ENCODE results near the gene EFS. TPM values are rescaled to one million over a fixed set of nuclear protein-coding genes. Genes with fewer than 3 reads are reported as not detected.

The EFS gene
- total RNA-seq, 1 experiment from 2014 or later: not detected

- in situ Hi-C loops (cut with HindIII; ENCODE audit: low pct_unique_long_range_greater_than_20kb, low sequenced_read_pairs) (no loop called here), intact Hi-C loops (cut with micrococcal nuclease; ENCODE audit: unreplicated experiment) (no loop called here)
- no peak overlapping the region for H3K27ac ChIP-seq (ENCODE audit: low read length)
- POLR2A ChIA-PET: no interaction called here
- ATAC-seq (no peak), DNase-seq (ENCODE audit: low read depth, low spot score) (no peak)
- no peaks in the 10 kb centered on the region for H3K36me3 ChIP-seq (ENCODE audit: control insufficient read depth, insufficient read depth, low read length)
- CTCF ChIA-PET: no interaction called here
- no peak for TF ChIP-seq REST (IDR thresholded peaks at IDR 0.05; ENCODE audit: insufficient read depth in 1 of 2, low read depth in 2 of 2, low read length in 1 of 2)
- TF ChIP-seq CTCF (IDR thresholded peaks at IDR 0.05): no peak
- TF ChIP-seq TCF7L2 (IDR thresholded peaks at IDR 0.05; ENCODE audit: low read depth, low read length): no peak
- no peak for TF ChIP-seq SIN3A (IDR thresholded peaks at IDR 0.05; ENCODE audit: borderline replicate concordance, insufficient read depth, low read depth, low read length)
- TF ChIP-seq POLR2AphosphoS5 (IDR thresholded peaks at IDR 0.05; ENCODE audit: low read depth, low read length): no peak
- no TSS peak for BruUV-seq (replicated peaks)
- H3K4me1 ChIP-seq (ENCODE audit: control insufficient read depth, insufficient read depth, low read length): no peaks in the 10 kb centered on the region
- no peaks in the 10 kb centered on the region for H3K9me3 ChIP-seq (ENCODE audit: control insufficient read depth, insufficient read depth, low read depth, low read length)
- H3K27me3 ChIP-seq (ENCODE audit: control insufficient read depth, insufficient read depth, low read length): peaks cover 11% of the 10 kb centered on the region
- H3K4me3 ChIP-seq (ENCODE audit: low read depth in 2 of 2, low read length in 2 of 2): no peak overlapping the region
These were observed 7.7 kb downstream of the EFS start for GRCh38 chr14:23357261-23357660.

DNA sequence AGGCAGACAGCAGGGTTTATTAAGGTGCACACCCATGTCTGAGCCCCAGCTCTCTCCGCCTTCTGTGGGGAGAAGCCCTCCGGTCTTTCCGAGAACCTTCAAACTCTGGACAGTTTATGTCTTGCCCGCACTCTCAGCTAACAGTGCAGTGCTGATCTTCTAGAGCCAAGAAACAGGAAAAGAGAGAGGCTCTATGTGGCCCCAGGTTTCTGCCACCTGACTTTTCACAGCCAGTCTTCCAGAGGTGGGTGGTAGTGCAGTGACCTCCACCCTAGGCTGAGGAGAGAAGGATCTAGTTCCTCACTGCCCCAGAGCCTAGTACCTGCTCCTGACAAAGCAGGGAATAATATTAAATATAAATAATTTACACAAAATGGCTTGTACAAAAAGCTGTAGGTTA, 8.3 kb downstream of the EFS start:
- DNase-seq (ENCODE audit: low read depth, low spot score): no peak
- Histone ChIP-seq H3K9me3 (ENCODE audit: control insufficient read depth, insufficient read depth, low read depth, low read length) (no peaks in the 10 kb centered on the region), H3K27me3 (ENCODE audit: control insufficient read depth, insufficient read depth, low read length) (peaks cover 11% of the 10 kb centered on the region), H3K27ac (ENCODE audit: low read length) (no peak overlapping the region), H3K4me1 (ENCODE audit: control insufficient read depth, insufficient read depth, low read length) (no peaks in the 10 kb centered on the region), H3K4me3 (ENCODE audit: low read depth in 2 of 2, low read length in 2 of 2) (no peak overlapping the region), H3K36me3 (ENCODE audit: control insufficient read depth, insufficient read depth, low read length) (no peaks in the 10 kb centered on the region)
- POLR2A ChIA-PET: no interaction called here
- TF ChIP-seq CTCF (IDR thresholded peaks at IDR 0.05) (no peak), REST (IDR thresholded peaks at IDR 0.05; ENCODE audit: insufficient read depth in 1 of 2, low read depth in 2 of 2, low read length in 1 of 2) (no peak), POLR2AphosphoS5 (IDR thresholded peaks at IDR 0.05; ENCODE audit: low read depth, low read length) (no peak), TCF7L2 (IDR thresholded peaks at IDR 0.05; ENCODE audit: low read depth, low read length) (no peak), SIN3A (IDR thresholded peaks at IDR 0.05; ENCODE audit: borderline replicate concordance, insufficient read depth, low read depth, low read length) (no peak)
- intact Hi-C loops (cut with micrococcal nuclease; ENCODE audit: unreplicated experiment): no loop called here
- in situ Hi-C loops (cut with HindIII; ENCODE audit: low pct_unique_long_range_greater_than_20kb, low sequenced_read_pairs): no loop called here
- CTCF ChIA-PET: no interaction called here
- ATAC-seq: no peak
- no TSS peak for BruUV-seq (replicated peaks)

All from Panc1 (cell line).